Raji (cell line): Measurements from ENCODE around the gene TTC28.

Experiments
- POLR2A ChIP-seq: IDR thresholded peaks from 2 replicates; pipeline ENCODE4 v1.6.1; 2011; ENCODE audit warnings: low read depth, low read length, control low read depth; ENCODE audit not compliant: insufficient read depth

TTC28 gene

DNA sequence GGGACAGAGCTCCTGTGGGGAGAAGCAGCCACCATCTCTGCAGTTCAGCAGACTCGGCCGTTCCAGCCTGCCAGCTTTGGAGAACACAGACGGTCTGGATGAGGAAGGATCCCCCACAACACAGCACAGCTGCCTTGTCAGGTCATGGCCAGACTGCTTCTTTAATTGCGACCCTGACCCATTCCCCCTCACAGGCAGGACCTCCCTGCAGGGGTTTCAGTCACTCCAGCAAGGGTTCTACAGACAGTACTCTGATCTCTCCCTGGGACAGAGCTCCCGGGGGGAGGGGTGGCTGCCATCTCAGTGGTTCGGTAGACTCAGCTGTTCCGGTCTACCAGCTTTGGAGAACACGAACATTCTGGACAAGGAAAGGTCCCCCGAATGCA, 173.5 kb downstream of the TTC28 start:
- no peak for TF ChIP-seq POLR2A

DNA sequence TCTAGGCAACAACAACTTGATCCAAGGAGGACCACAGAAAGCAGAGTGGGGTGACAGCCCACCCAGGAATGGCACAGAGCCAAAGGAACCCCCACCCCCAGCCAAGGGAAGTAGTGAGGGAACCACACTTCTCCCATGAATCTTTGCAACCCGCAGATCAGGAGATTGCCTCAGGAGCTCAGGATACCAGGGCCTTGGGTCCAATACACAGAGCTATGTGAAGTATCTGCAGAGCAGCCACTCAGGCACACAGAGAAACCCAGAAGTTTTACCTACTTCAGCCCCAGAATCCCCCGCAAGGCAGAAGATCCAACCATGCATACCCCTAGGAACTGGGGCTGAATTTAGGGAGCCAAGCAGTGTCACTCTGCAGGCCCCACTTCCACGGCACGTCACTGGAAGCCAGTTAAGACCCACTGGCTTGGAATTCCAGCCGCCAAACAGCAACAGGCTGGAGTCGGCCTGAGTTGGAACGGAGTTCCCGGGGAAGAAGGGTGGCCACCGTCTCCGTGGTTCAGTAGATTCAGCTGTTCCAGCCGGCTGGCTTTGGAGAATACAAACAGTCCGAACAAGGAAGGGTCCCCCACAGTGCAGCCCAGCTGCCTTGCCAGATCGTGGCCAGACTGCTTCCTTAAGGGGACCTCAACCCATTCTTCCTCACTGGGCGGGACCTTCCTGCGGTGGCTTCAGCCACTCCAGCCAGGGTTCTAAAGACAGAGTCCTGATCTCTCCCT, 174.1 kb downstream of the TTC28 start:
- TF ChIP-seq POLR2A = no peak

GRCh38 chr22:28500006-28500405, 179.6 kb downstream of the TTC28 start:
- TF ChIP-seq POLR2A = no peak

- no peak for TF ChIP-seq POLR2A
Observed at GRCh38 chr22:28498044-28498443, 181.6 kb downstream of the TTC28 start.

- no peak for TF ChIP-seq POLR2A
Observed at GRCh38 chr22:28497188-28497587, 182.5 kb downstream of the TTC28 start.

GRCh38 chr22:28488825-28489224, 190.8 kb downstream of the TTC28 start:
- TF ChIP-seq POLR2A = no peak

DNA sequence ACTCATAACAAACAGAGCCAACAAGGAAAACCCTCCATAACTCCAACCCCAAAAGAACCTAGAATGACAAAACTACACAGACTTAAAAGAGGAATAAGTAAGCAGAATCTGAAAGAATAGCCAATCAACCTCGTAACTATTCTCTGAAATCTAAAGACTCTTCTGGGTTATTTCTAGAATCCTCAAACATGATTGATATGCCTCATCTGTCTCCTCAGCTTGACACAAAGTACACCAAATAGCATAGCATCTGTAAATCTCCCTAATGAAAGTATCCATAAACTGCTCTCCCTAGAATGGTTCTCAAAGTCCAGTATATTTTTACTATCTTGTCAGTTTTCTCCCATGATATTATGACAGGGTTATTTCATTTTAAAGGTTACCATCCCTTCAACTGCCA, 195.0 kb downstream of the TTC28 start:
- TF ChIP-seq POLR2A = no peak

- no peak for TF ChIP-seq POLR2A
Observed at GRCh38 chr22:28481725-28482124, 197.9 kb downstream of the TTC28 start.

DNA sequence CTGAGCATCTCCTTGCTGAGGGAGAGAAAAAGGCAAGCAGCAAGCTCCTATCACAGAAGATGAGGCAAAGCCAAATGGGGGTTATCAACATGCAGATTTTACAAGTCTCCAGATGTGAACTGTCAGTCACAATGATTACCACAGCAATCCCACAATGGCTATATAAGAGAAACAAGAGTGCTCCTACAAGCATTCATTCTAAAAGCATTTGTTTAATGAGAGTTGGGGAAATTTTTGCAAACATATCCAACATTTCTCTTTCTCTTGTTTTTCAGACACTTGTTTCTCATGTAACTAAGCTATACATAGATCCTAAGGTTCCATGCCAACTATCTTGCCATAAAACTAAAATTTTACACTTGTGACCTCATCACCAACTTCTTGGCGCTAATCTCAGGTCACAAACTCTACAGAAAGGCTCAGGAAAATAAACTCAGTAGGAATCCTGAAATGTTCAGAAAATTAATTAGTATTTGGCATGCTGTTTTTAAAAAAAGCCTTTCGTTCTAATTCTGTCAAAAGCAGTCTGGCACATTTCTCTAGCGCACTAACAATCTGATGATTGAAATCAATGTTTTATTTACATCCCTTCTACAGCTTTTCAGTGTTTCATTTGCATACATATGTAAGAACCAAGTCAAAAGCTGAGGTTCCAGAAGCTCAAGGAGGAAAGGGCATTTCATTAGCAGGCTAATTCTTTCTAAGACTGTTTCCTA, 199.5 kb downstream of the TTC28 start:
- no peak for TF ChIP-seq POLR2A

- TF ChIP-seq POLR2A = no peak
Observed at GRCh38 chr22:28478564-28478963, 201.1 kb downstream of the TTC28 start.

DNA sequence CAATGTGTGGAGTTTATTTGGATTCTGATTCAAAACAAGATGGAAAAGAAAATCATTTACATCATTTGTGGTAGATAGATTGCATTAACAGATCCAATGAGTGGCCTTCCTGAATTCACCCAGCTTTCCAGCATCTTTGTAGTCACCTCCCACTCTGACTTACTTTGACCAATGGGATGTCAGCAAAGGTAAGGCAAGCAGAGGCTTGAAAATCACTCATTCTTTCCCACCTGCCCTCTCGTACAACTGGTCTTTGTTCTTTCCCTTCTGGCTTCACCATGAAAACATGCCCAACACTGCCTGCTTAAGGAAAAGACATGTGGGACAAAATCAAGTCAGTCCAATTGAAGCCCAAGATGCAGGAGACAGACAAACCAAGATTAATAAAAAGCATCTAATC, 202.1 kb downstream of the TTC28 start:
- TF ChIP-seq POLR2A = no peak

- TF ChIP-seq POLR2A = no peak
Observed at GRCh38 chr22:28474330-28474729, 205.3 kb downstream of the TTC28 start.

GRCh38 chr22:28473258-28473657, 206.4 kb downstream of the TTC28 start:
- TF ChIP-seq POLR2A = no peak

DNA sequence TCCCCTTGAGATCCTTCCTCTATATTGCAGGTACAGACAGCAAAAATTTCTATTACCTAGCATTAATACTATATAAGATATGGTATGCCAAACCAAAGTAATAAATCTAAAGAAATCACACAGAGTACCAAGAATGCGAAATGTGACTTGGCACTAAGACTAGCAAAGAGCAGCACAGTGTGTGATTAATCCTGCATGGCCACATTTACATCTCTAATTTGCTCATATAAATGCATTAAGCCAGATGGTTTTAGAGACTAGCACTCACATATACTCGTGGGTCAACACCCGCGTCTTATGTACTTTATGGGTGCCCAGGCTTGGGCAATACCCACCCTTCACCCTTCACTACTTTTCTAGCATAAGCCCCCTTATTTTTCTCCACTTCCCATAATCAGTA, 213.2 kb downstream of the TTC28 start:
- TF ChIP-seq POLR2A = no peak

DNA sequence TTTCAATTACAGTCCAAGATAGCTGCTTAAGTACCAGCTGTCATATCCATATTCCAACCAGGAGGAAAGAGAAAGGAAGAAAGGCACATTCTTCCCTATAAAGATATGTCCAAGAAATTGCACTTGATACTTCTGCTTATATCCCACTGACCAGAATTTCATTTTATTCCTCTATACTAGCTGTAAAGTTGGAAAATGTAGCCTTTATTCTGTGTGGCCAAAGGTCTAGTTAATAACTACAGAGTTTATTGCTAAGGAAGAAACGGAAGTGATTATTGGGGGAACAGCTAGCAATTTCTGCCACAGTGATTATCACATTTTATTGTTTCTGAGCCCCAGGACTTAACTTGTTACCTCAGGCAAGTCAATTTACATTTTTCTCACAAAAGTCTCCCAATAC, 213.8 kb downstream of the TTC28 start:
- TF ChIP-seq POLR2A = no peak

DNA sequence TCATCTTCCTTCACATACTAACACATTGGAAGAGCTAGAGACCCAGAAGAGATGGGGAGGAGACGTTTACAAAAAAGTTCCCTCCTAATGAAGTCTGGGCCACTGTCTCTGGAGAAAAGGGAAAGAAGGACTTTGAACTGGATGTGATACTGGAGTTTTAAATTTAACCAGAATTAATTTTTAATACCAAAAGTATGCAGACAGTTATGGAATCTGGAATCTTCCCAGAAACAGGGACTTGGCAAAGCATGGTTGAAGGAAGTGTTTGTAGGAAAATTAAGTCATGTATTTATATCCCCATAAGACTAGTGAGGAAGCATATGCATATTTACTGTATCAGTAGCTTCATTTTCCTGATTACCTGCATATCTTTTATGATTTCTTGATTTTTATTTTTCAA, 215.5 kb downstream of the TTC28 start:
- no peak for TF ChIP-seq POLR2A

GRCh38 chr22:28462901-28463300, 216.7 kb downstream of the TTC28 start:
- no peak for TF ChIP-seq POLR2A

GRCh38 chr22:28462041-28462440, 217.6 kb downstream of the TTC28 start:
- no peak for TF ChIP-seq POLR2A
